RCC 7860 (cell line): ENCODE measurements around the gene INS.

Experiments
- DNase-seq: peaks from one replicate; pipeline ENCODE4 v3.0.0-alpha.2; 2015; ENCODE audit warnings: low spot score
- FAIRE-seq: peaks from 2 replicates; lab custom pipeline; 2012; peaks lifted over from hg19 to GRCh38; lab: Jason Lieb, UNC

INS gene

GRCh38 chr11:2160736-2161259, at the start of gene INS:
Gene INS (minus strand): TSS chr11:2161209. CDS start chr11:2160971, 238 bp downstream.
- DNase-seq (no peak), FAIRE-seq (no peak)

- no peak for FAIRE-seq
- DNase-seq: no peak
These were observed 49.5 kb upstream of the INS start for GRCh38 chr11:2210366-2211112.

- FAIRE-seq: no peak
- no peak for DNase-seq
These were observed 48.9 kb upstream of the INS start for GRCh38 chr11:2209900-2210321.

- DNase-seq: no peak
- FAIRE-seq: no peak
These were observed 48.4 kb upstream of the INS start for GRCh38 chr11:2209370-2209801.

- DNase-seq (no peak), FAIRE-seq (no peak)
These were observed 47.8 kb upstream of the INS start for GRCh38 chr11:2208691-2209369.

- DNase-seq (no peak), FAIRE-seq (no peak)
These were observed 47.0 kb upstream of the INS start for GRCh38 chr11:2207773-2208621.

GRCh38 chr11:2207212-2207611, 46.2 kb upstream of the INS start:
- DNase-seq (no peak), FAIRE-seq (no peak)

- DNase-seq: no peak
- FAIRE-seq: no peak
These were observed 45.1 kb upstream of the INS start for GRCh38 chr11:2205981-2206690.

GRCh38 chr11:2205214-2205720, 44.3 kb upstream of the INS start:
- DNase-seq (no peak), FAIRE-seq (no peak)

- DNase-seq (no peak), FAIRE-seq (no peak)
These were observed 43.6 kb upstream of the INS start for GRCh38 chr11:2204361-2205213.

- FAIRE-seq: no peak
- no peak for DNase-seq
These were observed 42.6 kb upstream of the INS start for GRCh38 chr11:2203440-2204259.

DNA sequence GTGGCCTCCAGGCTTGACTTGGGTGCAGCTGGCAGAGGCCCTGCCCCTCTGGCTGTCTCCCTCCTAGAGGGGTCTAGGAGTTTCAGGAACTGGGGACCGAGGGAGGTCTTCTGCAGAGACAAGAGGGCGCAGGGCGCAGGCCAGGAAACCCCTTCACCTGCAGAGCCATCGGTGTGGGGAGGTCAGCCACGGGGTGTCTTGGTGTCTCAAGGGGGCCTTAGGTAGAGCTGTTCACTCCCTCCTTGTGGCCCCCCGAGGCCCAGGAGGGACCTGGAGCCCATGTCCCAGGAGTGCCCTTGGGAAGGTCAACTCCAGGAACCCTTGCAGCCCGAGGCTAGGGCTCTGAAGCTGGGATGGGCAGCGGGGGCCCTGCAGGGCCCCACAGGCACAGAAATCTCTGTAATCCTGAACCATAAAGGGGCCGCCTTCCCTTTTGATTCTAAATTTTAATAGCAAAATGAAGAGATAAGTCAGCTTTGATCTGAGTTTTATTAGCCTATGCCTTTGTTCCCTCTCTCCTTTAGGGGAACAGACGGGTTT, 42.0 kb upstream of the INS start:
- no peak for DNase-seq
- FAIRE-seq: no peak

DNA sequence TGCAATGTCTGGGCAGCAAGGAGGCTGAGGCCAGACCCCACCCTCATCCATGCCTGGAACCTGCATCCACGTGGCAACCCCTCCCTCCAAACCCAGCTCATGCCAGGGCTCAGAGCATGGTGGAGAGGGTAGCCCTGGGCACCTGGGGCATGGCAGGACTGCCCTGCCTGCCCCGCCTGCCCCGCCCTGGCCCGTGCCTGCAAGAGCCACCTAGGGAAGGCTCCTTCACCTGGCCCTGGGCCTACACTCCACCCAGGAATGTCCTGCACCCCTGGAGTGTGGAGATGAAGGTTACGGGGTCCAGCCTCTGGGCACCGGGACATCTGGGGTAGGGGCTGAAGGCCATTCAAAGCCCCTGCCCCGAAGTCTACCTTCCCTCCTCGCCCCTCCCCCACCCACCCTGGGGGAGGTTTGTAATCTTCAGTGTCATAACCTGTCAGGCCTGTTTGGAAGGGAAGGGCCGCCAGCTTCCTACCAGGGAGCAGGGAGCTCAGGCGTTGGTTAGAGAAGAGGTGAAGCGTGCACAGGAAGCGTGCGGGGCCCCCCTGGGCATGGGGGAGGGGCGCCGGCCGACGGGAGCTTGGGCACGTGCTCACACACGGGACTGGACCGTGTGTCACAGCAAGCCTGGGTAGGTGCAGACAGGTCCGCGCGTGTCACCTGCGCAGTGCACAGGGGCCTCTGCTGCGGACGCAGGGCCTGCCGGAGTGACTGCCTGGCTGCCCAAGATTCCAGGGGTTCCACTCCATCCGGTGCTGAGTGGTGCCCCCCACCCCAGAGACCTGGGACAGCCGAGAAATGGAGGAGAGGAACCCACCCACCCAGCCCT, 41.3 kb upstream of the INS start:
- DNase-seq (no peak), FAIRE-seq (no peak)

DNA sequence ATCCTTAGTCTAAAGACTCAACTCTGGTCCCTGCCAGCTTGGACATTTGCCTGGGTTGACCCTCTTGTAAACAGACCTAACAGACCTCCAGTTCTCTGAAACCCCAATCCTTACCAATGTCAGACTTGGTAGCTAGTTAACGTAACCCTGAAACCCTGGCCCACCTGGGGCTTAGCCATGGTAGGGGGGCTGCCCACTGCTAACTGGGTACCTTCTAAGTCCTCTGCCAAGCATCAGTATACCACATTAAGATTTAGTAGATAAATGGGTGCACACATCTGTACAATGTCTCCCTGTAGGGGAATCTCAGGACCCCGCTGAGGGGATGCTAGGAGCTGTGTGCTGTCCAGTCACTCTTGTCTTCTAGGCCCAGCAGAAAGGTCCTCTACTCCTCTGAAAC, 40.5 kb upstream of the INS start:
- no peak for DNase-seq
- no peak for FAIRE-seq

DNA sequence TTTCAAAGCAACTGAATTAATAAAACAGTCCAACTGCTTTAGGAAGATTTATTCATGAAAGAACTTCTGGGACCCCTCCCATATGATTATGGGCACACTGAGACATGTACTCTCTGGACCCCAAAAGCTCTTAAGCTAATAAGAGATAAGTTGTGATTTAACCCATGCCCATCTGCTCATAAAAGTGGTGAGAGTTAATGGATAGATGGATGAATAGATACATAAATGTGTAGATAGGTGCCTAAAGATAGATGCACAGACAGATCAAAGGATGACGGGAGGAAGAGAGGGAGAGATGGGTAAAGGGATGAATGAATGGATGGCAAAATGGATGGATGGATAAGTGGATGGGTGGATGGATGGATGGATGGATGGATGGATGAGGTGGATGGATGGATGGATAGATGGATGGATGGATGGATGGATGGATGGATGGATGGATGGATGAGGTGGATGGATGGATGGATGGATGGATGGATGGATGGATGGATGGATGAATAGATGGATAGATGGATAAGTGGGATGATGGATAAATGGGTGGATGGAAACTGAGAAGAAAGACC, 40.0 kb upstream of the INS start:
- FAIRE-seq (no peak), DNase-seq (no peak)

- no peak for DNase-seq
- FAIRE-seq: no peak
These were observed 39.5 kb upstream of the INS start for GRCh38 chr11:2200536-2200935.
